ENCODE measurements around the gene SIGLEC12.

- TF ChIP-seq CTCF (IDR thresholded peaks at IDR 0.05) (no peak), EP300 (IDR thresholded peaks at IDR 0.05) (no peak), POLR2AphosphoS5 (IDR thresholded peaks at IDR 0.05) (no peak)
Observed at GRCh38 chr19:51546107-51546649, 44.6 kb upstream of the SIGLEC12 start.

Measured in gastroesophageal sphincter (tissue), 3 donors.